Measurements from ENCODE around the gene BTNL3. TPM values are rescaled to one million over a fixed set of nuclear protein-coding genes. Genes with fewer than 3 reads are reported as not detected.

BTNL3 gene
- total RNA-seq, 1 donor from 2014 or later = 0.34 TPM

DNA sequence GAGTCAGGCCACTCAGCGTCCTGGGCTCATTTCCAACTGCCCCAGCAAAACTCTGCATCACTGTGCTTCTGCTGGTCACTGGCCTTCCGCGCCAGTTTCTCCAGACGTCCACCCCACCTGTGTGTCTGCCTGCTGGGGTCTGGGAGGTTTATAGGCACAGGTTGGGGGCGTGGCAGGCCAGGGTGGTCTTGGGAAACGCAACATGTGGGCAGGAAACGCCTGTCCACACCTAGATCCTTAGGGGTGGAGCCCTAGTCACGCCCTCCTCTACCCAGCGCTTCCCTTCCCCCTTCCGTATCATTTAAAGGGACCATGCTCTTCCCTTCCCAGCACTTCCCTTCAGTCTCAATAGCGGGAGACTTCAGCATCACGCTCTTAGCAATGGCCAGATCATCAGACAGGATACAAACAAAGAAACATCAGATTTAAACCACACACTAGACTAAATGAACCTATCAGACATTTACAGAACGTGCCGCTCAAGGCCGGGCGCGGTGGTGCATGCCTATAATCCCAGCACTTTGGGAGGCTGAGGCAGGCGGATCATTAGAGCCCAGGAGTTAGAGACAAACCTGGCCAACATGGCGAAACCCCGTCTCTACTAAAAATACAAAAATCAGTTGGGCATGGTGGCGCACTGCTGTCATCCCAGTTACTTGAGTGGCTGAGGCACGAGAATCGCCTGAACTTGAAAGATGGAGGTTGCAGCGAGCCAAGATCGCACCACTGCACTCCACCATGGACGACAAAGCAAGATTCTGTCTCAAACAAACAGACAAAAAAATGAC, 39.6 kb downstream of the BTNL3 start:
- Histone ChIP-seq H4K20me1 (ENCODE audit: low read depth) (no peaks in the 10 kb centered on the region), H3K36me3 (no peaks in the 10 kb centered on the region), H2AFZ (replicated peaks) (peak overlapping the region; percentile 84), H3K4me2 (peak overlapping the region; percentile 60), H3F3A (ENCODE audit: low read depth) (peaks cover 4% of the 10 kb centered on the region), H3K79me2 (ENCODE audit: low read depth) (no peaks in the 10 kb centered on the region), H3K9me3 (ENCODE audit: low read depth) (no peaks in the 10 kb centered on the region), H3K4me1 (no peaks in the 10 kb centered on the region), H3K27me3 (peaks cover 26% of the 10 kb centered on the region), H3K4me3 (peak overlapping the region; percentile 37), H3K27ac (no peak overlapping the region), H3K9ac (no peak overlapping the region)
- H3K4me1 Mint-ChIP-seq = no peaks in the 10 kb centered on the region
- H3K9me3 Mint-ChIP-seq = peaks cover 2% of the 10 kb centered on the region
- peak; percentile 38 for DNase-seq (ENCODE audit: low spot score)
- H3K36me3 Mint-ChIP-seq = no peaks in the 10 kb centered on the region
- TF ChIP-seq EZH2phosphoT487 (IDR thresholded peaks at IDR 0.05) (no peak), EZH2 (IDR thresholded peaks at IDR 0.05) (no peak)
- TF ChIP-seq, protein P1, sequence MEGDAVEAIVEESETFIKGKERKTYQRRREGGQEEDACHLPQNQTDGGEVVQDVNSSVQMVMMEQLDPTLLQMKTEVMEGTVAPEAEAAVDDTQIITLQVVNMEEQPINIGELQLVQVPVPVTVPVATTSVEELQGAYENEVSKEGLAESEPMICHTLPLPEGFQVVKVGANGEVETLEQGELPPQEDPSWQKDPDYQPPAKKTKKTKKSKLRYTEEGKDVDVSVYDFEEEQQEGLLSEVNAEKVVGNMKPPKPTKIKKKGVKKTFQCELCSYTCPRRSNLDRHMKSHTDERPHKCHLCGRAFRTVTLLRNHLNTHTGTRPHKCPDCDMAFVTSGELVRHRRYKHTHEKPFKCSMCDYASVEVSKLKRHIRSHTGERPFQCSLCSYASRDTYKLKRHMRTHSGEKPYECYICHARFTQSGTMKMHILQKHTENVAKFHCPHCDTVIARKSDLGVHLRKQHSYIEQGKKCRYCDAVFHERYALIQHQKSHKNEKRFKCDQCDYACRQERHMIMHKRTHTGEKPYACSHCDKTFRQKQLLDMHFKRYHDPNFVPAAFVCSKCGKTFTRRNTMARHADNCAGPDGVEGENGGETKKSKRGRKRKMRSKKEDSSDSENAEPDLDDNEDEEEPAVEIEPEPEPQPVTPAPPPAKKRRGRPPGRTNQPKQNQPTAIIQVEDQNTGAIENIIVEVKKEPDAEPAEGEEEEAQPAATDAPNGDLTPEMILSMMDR (IDR thresholded peaks at IDR 0.05) = no peak
- peaks cover 11% of the 10 kb centered on the region for H3K27me3 Mint-ChIP-seq (ENCODE audit: insufficient read depth, low read depth)
- H3K27ac Mint-ChIP-seq = no peak overlapping the region
- peak overlapping the region; percentile 7 for H3K4me3 Mint-ChIP-seq

DNA sequence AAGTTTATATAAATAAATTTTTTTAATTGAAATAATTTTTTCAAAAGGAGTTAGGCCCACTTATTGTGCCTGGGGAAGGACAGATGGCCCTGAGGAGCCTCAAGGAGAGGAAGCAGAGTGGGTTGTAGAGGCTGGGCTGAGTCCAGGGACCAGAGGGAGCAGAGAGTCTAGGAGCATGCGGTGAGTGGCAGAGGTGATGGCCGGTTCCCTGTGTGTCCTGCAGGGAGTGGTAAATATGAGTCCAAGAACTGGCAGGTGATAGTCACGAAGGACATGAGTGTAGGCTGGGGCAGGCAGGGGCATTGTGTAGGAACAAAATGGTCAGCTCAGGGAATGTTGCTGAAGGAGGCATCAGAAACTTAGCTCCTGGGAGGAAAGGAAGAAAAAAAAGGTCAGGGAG, 43.1 kb downstream of the BTNL3 start:
- Histone ChIP-seq H3K4me1 (peaks cover 7% of the 10 kb centered on the region), H3K27ac (no peak overlapping the region), H4K20me1 (ENCODE audit: low read depth) (no peaks in the 10 kb centered on the region), H3F3A (ENCODE audit: low read depth) (peaks cover 4% of the 10 kb centered on the region), H3K79me2 (ENCODE audit: low read depth) (no peaks in the 10 kb centered on the region), H3K4me2 (no peak overlapping the region), H2AFZ (replicated peaks) (no peak overlapping the region), H3K9me3 (ENCODE audit: low read depth) (no peaks in the 10 kb centered on the region), H3K9ac (no peak overlapping the region), H3K27me3 (peaks cover 15% of the 10 kb centered on the region), H3K36me3 (no peaks in the 10 kb centered on the region), H3K4me3 (no peak overlapping the region)
- Mint-ChIP-seq H3K4me3 (no peak overlapping the region), H3K36me3 (no peaks in the 10 kb centered on the region), H3K27me3 (ENCODE audit: insufficient read depth, low read depth) (peaks cover 9% of the 10 kb centered on the region), H3K9me3 (peaks cover 2% of the 10 kb centered on the region), H3K4me1 (no peaks in the 10 kb centered on the region), H3K27ac (no peak overlapping the region)
- TF ChIP-seq EZH2 (IDR thresholded peaks at IDR 0.05) (no peak), EZH2phosphoT487 (IDR thresholded peaks at IDR 0.05) (no peak)
- TF ChIP-seq, protein P1 (IDR thresholded peaks at IDR 0.05) = no peak
- DNase-seq (ENCODE audit: low spot score) = no peak

DNA sequence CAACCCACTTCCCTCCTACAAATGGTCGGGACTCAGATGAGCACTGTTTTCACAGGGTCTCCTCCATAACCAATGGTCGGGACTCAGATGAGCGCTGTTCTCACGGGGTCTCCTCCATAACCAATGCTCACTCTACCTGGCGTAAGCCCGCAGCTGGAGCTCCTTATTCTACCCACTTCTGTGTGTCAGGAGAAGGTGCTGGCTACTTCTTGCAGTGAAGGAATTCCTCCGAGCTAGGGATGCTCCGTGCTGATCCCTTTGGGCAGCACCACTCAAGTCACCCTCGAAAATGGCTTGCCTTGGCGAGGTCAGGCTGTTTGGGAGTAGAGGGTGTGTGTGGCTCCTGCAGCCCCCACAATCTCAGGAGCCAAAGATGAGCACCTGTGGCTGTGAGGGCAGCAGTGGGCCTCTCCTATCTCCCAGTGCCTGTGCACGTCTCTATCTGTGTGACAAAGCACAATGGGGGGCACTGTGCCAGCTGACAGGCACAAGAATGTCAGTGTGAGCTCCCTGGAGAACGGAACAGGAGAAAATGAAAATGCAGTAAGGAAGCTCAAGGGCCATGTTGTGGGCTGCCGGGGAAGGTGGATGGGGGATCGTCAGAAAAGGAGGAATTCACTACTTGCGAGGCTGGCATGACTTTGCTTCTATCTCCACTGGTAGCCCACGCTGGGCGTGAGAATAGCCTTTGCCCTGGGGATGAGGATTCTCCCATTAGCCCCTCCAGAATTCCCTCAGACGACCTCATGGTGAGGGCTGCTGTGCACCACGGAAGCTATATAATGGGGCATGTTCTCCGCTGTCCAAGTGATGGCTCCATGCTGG, 47.6 kb downstream of the BTNL3 start:
- Mint-ChIP-seq H3K27me3 (ENCODE audit: insufficient read depth, low read depth) (no peaks in the 10 kb centered on the region), H3K9me3 (no peaks in the 10 kb centered on the region), H3K27ac (no peak overlapping the region), H3K4me1 (peaks cover 6% of the 10 kb centered on the region), H3K4me3 (peak overlapping the region; percentile 33), H3K36me3 (no peaks in the 10 kb centered on the region)
- H3K4me1 ChIP-seq = peaks cover 7% of the 10 kb centered on the region
- TF ChIP-seq, protein P1 (IDR thresholded peaks at IDR 0.05) = no peak
- TF ChIP-seq EZH2 (IDR thresholded peaks at IDR 0.05) = no peak
- TF ChIP-seq EZH2phosphoT487 (IDR thresholded peaks at IDR 0.05) = no peak
- peaks cover 22% of the 10 kb centered on the region for H3K27me3 ChIP-seq
- no peaks in the 10 kb centered on the region for H3K9me3 ChIP-seq (ENCODE audit: low read depth)
- peak overlapping the region; percentile 63 for H2AFZ ChIP-seq (replicated peaks)
- H3K9ac ChIP-seq = no peak overlapping the region
- no peak overlapping the region for H3K27ac ChIP-seq
- no peaks in the 10 kb centered on the region for H3F3A ChIP-seq (ENCODE audit: low read depth)
- H3K36me3 ChIP-seq = no peaks in the 10 kb centered on the region
- no peak overlapping the region for H3K4me2 ChIP-seq
- DNase-seq (ENCODE audit: low spot score) = peak; percentile 22
- H3K4me3 ChIP-seq = no peak overlapping the region
- H3K79me2 ChIP-seq (ENCODE audit: low read depth) = no peaks in the 10 kb centered on the region
- no peaks in the 10 kb centered on the region for H4K20me1 ChIP-seq (ENCODE audit: low read depth)
